Measurements from ENCODE around the gene MPZL1.

DNA sequence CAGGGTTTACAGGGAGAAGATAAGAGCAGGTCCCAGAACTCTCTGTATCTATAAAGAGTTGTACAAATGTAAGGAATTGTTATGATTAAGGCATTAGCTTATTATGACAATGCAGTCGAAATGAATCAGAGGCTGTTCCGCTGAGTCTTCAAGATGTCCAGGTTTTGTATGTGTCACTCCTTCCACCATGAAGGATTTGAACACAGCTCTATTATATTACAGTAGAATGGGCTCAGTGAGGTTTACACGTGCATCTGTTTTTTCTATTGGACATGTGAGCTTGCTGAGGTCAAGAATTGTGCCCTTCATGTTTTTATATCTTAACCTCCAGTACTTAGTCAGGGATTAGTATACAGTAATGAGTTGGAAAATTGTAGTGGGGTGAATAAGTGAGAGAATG lies 86.3 kb downstream of the MPZL1 start:
- TF ChIP-seq, protein P1, sequence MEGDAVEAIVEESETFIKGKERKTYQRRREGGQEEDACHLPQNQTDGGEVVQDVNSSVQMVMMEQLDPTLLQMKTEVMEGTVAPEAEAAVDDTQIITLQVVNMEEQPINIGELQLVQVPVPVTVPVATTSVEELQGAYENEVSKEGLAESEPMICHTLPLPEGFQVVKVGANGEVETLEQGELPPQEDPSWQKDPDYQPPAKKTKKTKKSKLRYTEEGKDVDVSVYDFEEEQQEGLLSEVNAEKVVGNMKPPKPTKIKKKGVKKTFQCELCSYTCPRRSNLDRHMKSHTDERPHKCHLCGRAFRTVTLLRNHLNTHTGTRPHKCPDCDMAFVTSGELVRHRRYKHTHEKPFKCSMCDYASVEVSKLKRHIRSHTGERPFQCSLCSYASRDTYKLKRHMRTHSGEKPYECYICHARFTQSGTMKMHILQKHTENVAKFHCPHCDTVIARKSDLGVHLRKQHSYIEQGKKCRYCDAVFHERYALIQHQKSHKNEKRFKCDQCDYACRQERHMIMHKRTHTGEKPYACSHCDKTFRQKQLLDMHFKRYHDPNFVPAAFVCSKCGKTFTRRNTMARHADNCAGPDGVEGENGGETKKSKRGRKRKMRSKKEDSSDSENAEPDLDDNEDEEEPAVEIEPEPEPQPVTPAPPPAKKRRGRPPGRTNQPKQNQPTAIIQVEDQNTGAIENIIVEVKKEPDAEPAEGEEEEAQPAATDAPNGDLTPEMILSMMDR (IDR thresholded peaks at IDR 0.05), result no peak
- TF ChIP-seq POLR2A (IDR thresholded peaks at IDR 0.05), result no peak
